Raji (cell line): ENCODE results near the gene PNPLA1.

Source experiments
- POLR2A ChIP-seq: IDR thresholded peaks from 2 replicates; pipeline ENCODE4 v1.6.1; 2011; ENCODE audit warnings: low read depth, low read length, control low read depth; ENCODE audit not compliant: insufficient read depth

The PNPLA1 gene

GRCh38 chr6:36329798-36330291 is 60.0 kb downstream of the PNPLA1 start:
- TF ChIP-seq POLR2A, result no peak

GRCh38 chr6:36330366-36330765 is 60.5 kb downstream of the PNPLA1 start:
- TF ChIP-seq POLR2A, result no peak

GRCh38 chr6:36331381-36331780 is 61.5 kb downstream of the PNPLA1 start:
- TF ChIP-seq POLR2A, result no peak

- TF ChIP-seq POLR2A, result no peak
Measured at GRCh38 chr6:36333171-36333895, 63.5 kb downstream of the PNPLA1 start.

GRCh38 chr6:36333931-36334725 is 64.3 kb downstream of the PNPLA1 start:
- TF ChIP-seq POLR2A, result no peak

- TF ChIP-seq POLR2A, result no peak
Measured at GRCh38 chr6:36334832-36335459, 65.1 kb downstream of the PNPLA1 start.

- no peak for TF ChIP-seq POLR2A
Measured at GRCh38 chr6:36335465-36336207, 65.8 kb downstream of the PNPLA1 start.

- TF ChIP-seq POLR2A, result no peak
Measured at GRCh38 chr6:36336208-36336710, 66.4 kb downstream of the PNPLA1 start.

GRCh38 chr6:36336779-36337241 is 67.0 kb downstream of the PNPLA1 start, which contains the start of gene BNIP5:
BNIP5 (minus strand) TSS chr6:36336888; CDS start chr6:36330690, 6,198 bp downstream.
- TF ChIP-seq POLR2A, result no peak

GRCh38 chr6:36337814-36338213 is 68.0 kb downstream of the PNPLA1 start:
- TF ChIP-seq POLR2A, result no peak

- TF ChIP-seq POLR2A, result no peak
Measured at GRCh38 chr6:36339146-36339545, 69.3 kb downstream of the PNPLA1 start.

GRCh38 chr6:36340306-36340617 is 70.4 kb downstream of the PNPLA1 start:
- no peak for TF ChIP-seq POLR2A

- TF ChIP-seq POLR2A, result no peak
Measured at GRCh38 chr6:36340618-36341454, 71.0 kb downstream of the PNPLA1 start.
